ENCODE measurements around the gene SPAG17.

The SPAG17 gene

DNA sequence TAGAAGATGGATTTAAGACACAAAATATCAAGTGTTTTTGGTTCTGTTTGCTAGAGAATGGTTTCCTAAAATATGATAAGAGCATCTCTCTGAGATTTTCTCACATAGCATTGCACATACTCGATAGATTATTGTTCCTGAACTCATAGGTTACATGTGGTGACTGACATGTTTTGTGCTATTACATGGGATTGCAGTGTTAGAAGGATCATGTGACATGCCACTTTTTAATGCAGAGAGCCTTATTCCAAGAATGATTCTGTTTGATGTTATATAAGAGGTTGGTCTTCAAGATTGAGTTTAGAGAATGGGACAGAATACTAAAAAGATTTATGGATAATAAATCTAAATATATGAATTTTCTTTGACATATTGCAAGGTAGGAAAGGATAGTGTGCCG lies 34.4 kb upstream of the SPAG17 start:
- no peaks in the 10 kb centered on the region for H3K36me3 ChIP-seq (ENCODE audit: low read length)
- no peaks in the 10 kb centered on the region for H3K79me2 ChIP-seq (ENCODE audit: insufficient read depth, low read length)
- no peak for TF ChIP-seq EZH2phosphoT487 (conservative IDR thresholded peaks at IDR 0.05; ENCODE audit: low read length)
- TF ChIP-seq, protein P1, sequence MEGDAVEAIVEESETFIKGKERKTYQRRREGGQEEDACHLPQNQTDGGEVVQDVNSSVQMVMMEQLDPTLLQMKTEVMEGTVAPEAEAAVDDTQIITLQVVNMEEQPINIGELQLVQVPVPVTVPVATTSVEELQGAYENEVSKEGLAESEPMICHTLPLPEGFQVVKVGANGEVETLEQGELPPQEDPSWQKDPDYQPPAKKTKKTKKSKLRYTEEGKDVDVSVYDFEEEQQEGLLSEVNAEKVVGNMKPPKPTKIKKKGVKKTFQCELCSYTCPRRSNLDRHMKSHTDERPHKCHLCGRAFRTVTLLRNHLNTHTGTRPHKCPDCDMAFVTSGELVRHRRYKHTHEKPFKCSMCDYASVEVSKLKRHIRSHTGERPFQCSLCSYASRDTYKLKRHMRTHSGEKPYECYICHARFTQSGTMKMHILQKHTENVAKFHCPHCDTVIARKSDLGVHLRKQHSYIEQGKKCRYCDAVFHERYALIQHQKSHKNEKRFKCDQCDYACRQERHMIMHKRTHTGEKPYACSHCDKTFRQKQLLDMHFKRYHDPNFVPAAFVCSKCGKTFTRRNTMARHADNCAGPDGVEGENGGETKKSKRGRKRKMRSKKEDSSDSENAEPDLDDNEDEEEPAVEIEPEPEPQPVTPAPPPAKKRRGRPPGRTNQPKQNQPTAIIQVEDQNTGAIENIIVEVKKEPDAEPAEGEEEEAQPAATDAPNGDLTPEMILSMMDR (IDR thresholded peaks at IDR 0.05; ENCODE audit: insufficient read depth, low read length, poor library complexity, severe bottlenecking): no peak
- H3K9ac ChIP-seq (ENCODE audit: low read length): no peak overlapping the region
- H3K27ac ChIP-seq (ENCODE audit: low read depth, low read length): no peak overlapping the region
- H3K4me2 ChIP-seq (ENCODE audit: low read depth, low read length, poor library complexity, severe bottlenecking): no peak overlapping the region
- H2AFZ ChIP-seq (ENCODE audit: low read depth, low read length, severe bottlenecking): no peak overlapping the region
- H3F3A ChIP-seq (ENCODE audit: insufficient read depth): no peaks in the 10 kb centered on the region
- no peaks in the 10 kb centered on the region for H3K9me3 ChIP-seq (ENCODE audit: insufficient read depth, low read length)
- H4K20me1 ChIP-seq (ENCODE audit: low read depth, low read length): no peaks in the 10 kb centered on the region
- no peaks in the 10 kb centered on the region for H3K9me2 ChIP-seq (replicated peaks; ENCODE audit: insufficient read depth, low read length)
- no peaks in the 10 kb centered on the region for H3K27me3 ChIP-seq (ENCODE audit: low read length)
- no peak overlapping the region for H3K4me3 ChIP-seq (ENCODE audit: insufficient read depth, low read length, poor library complexity, severe bottlenecking)

DNA sequence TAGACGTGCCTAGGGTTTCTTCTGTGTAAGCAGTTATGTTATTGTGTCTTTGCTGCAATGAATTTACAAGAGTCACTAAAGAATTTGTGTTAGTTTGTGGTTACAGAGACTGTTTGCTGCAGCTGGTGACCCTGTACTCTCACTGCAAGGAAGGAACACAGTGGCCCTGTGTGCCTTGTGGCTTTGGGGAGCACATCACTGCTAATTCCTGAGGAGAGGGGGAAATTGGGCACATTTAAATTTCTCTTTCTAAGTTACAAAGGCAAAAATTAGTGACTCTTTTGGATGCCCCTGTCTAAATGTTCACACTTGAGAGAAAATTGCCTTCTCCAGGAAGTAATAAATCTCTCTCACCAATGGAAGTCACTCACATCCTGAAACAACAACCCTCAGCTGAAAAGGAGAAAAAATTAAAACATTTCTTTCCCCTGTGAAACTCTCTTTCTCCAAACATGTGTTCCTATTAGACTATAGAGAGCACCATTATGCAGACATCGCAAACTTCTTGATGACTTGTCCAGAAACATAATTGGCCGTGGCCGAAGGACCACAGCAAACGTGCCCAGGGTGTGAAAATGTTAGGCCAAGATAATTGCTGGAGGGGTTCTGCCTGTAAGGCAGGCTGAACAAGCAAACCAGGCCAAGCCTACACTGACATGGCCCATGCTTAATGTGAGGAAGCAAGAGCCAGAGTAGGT lies 32.3 kb upstream of the SPAG17 start:
- H2AFZ ChIP-seq (ENCODE audit: low read depth, low read length, severe bottlenecking): no peak overlapping the region
- no peaks in the 10 kb centered on the region for H3F3A ChIP-seq (ENCODE audit: insufficient read depth)
- H3K9ac ChIP-seq (ENCODE audit: low read length): no peak overlapping the region
- no peaks in the 10 kb centered on the region for H3K9me2 ChIP-seq (replicated peaks; ENCODE audit: insufficient read depth, low read length)
- TF ChIP-seq, protein P1 (IDR thresholded peaks at IDR 0.05; ENCODE audit: insufficient read depth, low read length, poor library complexity, severe bottlenecking): no peak
- TF ChIP-seq EZH2phosphoT487 (conservative IDR thresholded peaks at IDR 0.05; ENCODE audit: low read length): no peak
- H3K79me2 ChIP-seq (ENCODE audit: insufficient read depth, low read length): no peaks in the 10 kb centered on the region
- no peak overlapping the region for H3K4me2 ChIP-seq (ENCODE audit: low read depth, low read length, poor library complexity, severe bottlenecking)
- H3K4me3 ChIP-seq (ENCODE audit: insufficient read depth, low read length, poor library complexity, severe bottlenecking): no peak overlapping the region
- no peaks in the 10 kb centered on the region for H3K36me3 ChIP-seq (ENCODE audit: low read length)
- H3K9me3 ChIP-seq (ENCODE audit: insufficient read depth, low read length): no peaks in the 10 kb centered on the region
- no peak overlapping the region for H3K27ac ChIP-seq (ENCODE audit: low read depth, low read length)
- H3K27me3 ChIP-seq (ENCODE audit: low read length): no peaks in the 10 kb centered on the region
- no peaks in the 10 kb centered on the region for H4K20me1 ChIP-seq (ENCODE audit: low read depth, low read length)

DNA sequence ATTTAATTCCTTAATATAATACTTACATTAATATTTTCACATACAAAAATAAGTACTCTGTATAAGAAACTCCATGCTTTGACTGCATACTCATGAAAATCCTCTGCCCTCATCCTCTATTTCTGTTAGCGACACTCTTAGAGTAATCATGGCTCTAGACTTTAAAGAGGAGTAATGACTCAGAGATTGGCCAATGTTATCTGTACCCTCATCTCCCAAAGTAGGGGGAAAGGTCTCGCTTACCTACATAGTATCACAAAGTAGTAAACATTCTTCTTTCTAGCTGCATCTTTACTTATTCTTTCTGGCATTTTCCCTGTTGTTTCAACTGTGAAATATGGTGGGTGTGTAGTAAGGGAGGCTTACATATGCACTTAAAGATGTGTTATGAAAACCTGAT lies 29.8 kb upstream of the SPAG17 start:
- Histone ChIP-seq H3F3A (ENCODE audit: insufficient read depth) (no peaks in the 10 kb centered on the region), H2AFZ (ENCODE audit: low read depth, low read length, severe bottlenecking) (no peak overlapping the region), H3K9me2 (replicated peaks; ENCODE audit: insufficient read depth, low read length) (no peaks in the 10 kb centered on the region), H3K9ac (ENCODE audit: low read length) (no peak overlapping the region), H3K27me3 (ENCODE audit: low read length) (no peaks in the 10 kb centered on the region), H3K4me2 (ENCODE audit: low read depth, low read length, poor library complexity, severe bottlenecking) (no peak overlapping the region), H3K27ac (ENCODE audit: low read depth, low read length) (no peak overlapping the region), H3K9me3 (ENCODE audit: insufficient read depth, low read length) (no peaks in the 10 kb centered on the region), H3K79me2 (ENCODE audit: insufficient read depth, low read length) (no peaks in the 10 kb centered on the region), H3K36me3 (ENCODE audit: low read length) (no peaks in the 10 kb centered on the region), H3K4me3 (ENCODE audit: insufficient read depth, low read length, poor library complexity, severe bottlenecking) (no peak overlapping the region), H4K20me1 (ENCODE audit: low read depth, low read length) (no peaks in the 10 kb centered on the region)
- TF ChIP-seq, protein P1 (IDR thresholded peaks at IDR 0.05; ENCODE audit: insufficient read depth, low read length, poor library complexity, severe bottlenecking): no peak
- no peak for TF ChIP-seq EZH2phosphoT487 (conservative IDR thresholded peaks at IDR 0.05; ENCODE audit: low read length)
